OCI-LY7 (cell line): ENCODE data around the gene IPO13.

Experiments used
- CTCF ChIP-seq: fragments of 200-600 bp; sonication (generic); conservative IDR thresholded peaks from 2 replicates; pipeline ENCODE4 v1.5.1; 2014; ENCODE audit warnings: mild to moderate bottlenecking, antibody characterized with exemption, low read length, moderate library complexity, mixed read lengths
- EZH2phosphoT487 ChIP-seq: fragments of 200-600 bp; sonication (generic); IDR thresholded peaks from 2 replicates; pipeline ENCODE4 v1.6.1; 2018; ENCODE audit warnings: low read depth, borderline replicate concordance, mild to moderate bottlenecking, mixed run types, antibody characterized with exemption, low read length, moderate library complexity, mixed read lengths

- no peak for TF ChIP-seq CTCF
- TF ChIP-seq EZH2phosphoT487: no peak
These were observed 35.5 kb downstream of the IPO13 start for GRCh38 chr1:43982241-43982640.
